ENCODE measurements around the gene ARHGAP10.

DNA sequence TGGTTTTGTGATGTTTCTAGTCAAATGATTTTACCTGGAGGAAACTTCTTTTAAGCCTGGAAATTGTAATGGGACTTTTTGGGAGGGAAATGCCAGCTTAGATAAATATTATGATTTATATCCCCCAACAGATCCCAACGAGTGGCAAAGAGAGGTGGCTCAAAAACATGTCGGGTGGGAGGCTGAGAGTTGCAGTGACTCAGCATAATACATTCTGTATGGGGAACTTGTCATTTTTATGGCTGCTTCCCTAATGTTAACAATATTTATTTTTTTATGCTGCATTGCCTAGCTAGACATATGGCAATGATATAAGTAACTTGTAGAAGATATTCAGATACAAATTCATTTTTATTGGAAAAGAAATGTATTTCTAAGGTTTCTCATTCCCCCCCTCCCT is 219.0 kb downstream of the ARHGAP10 start:
- TF ChIP-seq, protein P1, sequence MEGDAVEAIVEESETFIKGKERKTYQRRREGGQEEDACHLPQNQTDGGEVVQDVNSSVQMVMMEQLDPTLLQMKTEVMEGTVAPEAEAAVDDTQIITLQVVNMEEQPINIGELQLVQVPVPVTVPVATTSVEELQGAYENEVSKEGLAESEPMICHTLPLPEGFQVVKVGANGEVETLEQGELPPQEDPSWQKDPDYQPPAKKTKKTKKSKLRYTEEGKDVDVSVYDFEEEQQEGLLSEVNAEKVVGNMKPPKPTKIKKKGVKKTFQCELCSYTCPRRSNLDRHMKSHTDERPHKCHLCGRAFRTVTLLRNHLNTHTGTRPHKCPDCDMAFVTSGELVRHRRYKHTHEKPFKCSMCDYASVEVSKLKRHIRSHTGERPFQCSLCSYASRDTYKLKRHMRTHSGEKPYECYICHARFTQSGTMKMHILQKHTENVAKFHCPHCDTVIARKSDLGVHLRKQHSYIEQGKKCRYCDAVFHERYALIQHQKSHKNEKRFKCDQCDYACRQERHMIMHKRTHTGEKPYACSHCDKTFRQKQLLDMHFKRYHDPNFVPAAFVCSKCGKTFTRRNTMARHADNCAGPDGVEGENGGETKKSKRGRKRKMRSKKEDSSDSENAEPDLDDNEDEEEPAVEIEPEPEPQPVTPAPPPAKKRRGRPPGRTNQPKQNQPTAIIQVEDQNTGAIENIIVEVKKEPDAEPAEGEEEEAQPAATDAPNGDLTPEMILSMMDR (IDR thresholded peaks at IDR 0.05): no peak
- no peak for TF ChIP-seq EZH2phosphoT487 (IDR thresholded peaks at IDR 0.05)
- no peak for TF ChIP-seq EZH2 (IDR thresholded peaks at IDR 0.05)

Measured in neural progenitor cell (in vitro differentiated cells).